ENCODE data around the gene ZMIZ2. TPM values are rescaled to one million over a fixed set of nuclear protein-coding genes. Genes with fewer than 3 reads are reported as not detected.
A peak's percentile ranks its signal among the peaks of the same experiment; 100 is the strongest.

The ZMIZ2 gene
- total and polyA plus RNA-seq, 3 experiments from 2014 or later = 9.8 to 122 (median 119) TPM

DNA sequence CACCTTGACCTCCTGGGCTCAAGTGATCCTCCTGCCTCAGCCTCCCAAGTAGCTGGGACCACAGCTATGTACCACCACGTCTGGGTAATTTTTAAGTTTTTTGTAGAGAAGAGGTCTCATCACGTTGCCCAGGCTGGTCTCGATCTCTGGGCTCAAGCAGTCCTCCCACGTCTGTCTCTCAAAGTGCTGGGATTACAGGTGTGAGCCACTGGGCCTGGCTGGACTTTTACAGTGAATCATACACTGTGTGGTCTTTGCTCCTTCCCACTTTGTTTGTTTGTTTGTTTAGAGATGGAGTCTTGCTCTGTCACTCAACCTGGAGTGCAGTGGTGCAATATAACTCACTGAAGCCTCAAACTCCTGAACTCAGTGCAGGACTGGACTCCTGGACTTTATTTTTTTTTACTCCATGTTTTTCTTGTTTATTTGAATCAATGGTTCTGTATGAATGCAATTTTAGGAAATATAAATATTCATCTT lies 60.3 kb downstream of the ZMIZ2 start:
- no peaks in the 10 kb centered on the region for H3K27me3 Mint-ChIP-seq
- H3K4me1 Mint-ChIP-seq = no peaks in the 10 kb centered on the region
- Histone ChIP-seq H3K27ac (ENCODE audit: low read depth, low read length) (no peak overlapping the region), H3K4me1 (ENCODE audit: insufficient read depth, low read length) (no peaks in the 10 kb centered on the region), H3K4me3 (ENCODE audit: low read length) (no peak overlapping the region), H3K36me3 (ENCODE audit: insufficient read depth, low read length) (no peaks in the 10 kb centered on the region), H3K27me3 (ENCODE audit: insufficient read depth, low read length, poor library complexity, severe bottlenecking) (no peaks in the 10 kb centered on the region), H3K9me3 (ENCODE audit: low read length) (no peaks in the 10 kb centered on the region)
- DNase-seq = no peak
- ChIA-PET POLR2A (interaction anchor here (0.6 kb wide), 1 partner anchor 15 kb away, joined by 3 read pairs; no protein-coding TSS in a partner anchor), CTCF (no interaction called here)
- H3K9me3 Mint-ChIP-seq = no peaks in the 10 kb centered on the region
- peak overlapping the region in 1 of 8 donors; percentile 36 for H3K27ac Mint-ChIP-seq
- peaks cover 0 to 10% (median 0%) of the 10 kb centered on the region in 3 donors for H3K36me3 Mint-ChIP-seq
- no peak overlapping the region for H3K4me3 Mint-ChIP-seq

DNA sequence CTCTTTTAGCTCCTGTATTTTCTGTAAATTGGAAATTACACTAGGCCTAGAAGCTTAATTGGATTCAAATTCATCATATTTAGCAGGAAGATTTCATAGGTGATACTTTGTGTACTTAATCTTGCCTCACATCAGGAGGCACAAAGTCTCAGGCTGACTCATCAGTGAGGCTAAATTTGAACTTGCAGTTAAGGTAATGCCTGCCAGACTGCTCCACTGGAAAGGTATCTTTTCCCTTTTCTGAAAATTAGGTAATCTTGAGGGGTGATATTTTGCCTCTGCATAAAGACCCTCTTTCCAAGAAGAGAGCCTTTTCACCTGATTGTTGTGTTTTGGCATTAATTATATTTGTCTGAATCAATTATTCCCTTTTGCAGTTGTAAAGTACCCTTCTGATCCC lies 62.4 kb downstream of the ZMIZ2 start:
- Mint-ChIP-seq H3K36me3 (no peaks in the 10 kb centered on the region), H3K4me3 (no peak overlapping the region), H3K27ac (no peak overlapping the region), H3K9me3 (no peaks in the 10 kb centered on the region), H3K27me3 (no peaks in the 10 kb centered on the region), H3K4me1 (no peaks in the 10 kb centered on the region)
- Histone ChIP-seq H3K4me1 (ENCODE audit: insufficient read depth, low read length) (no peaks in the 10 kb centered on the region), H3K4me3 (ENCODE audit: low read length) (no peak overlapping the region), H3K27me3 (ENCODE audit: insufficient read depth, low read length, poor library complexity, severe bottlenecking) (no peaks in the 10 kb centered on the region), H3K36me3 (ENCODE audit: insufficient read depth, low read length) (no peaks in the 10 kb centered on the region), H3K27ac (ENCODE audit: low read depth, low read length) (no peak overlapping the region), H3K9me3 (ENCODE audit: low read length) (no peaks in the 10 kb centered on the region)
- ChIA-PET POLR2A (interaction anchor here (0.6 kb wide), 1 partner anchor 13 kb away, joined by 4 read pairs; no protein-coding TSS in a partner anchor), CTCF (no interaction called here)
- no peak for DNase-seq

DNA sequence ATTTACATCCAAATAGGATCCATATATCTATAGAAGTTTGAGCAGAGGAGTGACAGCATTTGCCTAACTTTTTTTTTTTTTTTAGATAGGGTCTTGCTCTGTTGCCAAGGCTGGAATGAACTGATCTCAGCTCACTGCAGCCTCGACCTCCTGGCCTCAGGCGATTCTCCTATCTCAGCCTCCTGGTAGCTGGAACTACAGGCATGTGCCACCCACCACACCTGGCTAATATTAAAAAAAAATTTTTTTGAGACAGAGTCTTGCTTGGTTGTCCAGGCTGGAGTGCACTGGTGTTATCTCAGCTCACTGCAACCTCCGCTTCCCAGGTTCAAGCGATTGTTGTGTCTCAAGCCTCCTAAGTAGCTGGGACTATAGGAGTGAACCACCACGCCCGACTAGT lies 62.9 kb downstream of the ZMIZ2 start:
- no peaks in the 10 kb centered on the region for H3K36me3 Mint-ChIP-seq
- H3K9me3 Mint-ChIP-seq = no peaks in the 10 kb centered on the region
- Histone ChIP-seq H3K27ac (ENCODE audit: low read depth, low read length) (no peak overlapping the region), H3K4me1 (ENCODE audit: insufficient read depth, low read length) (no peaks in the 10 kb centered on the region), H3K9me3 (ENCODE audit: low read length) (no peaks in the 10 kb centered on the region), H3K36me3 (ENCODE audit: insufficient read depth, low read length) (no peaks in the 10 kb centered on the region), H3K4me3 (ENCODE audit: low read length) (no peak overlapping the region), H3K27me3 (ENCODE audit: insufficient read depth, low read length, poor library complexity, severe bottlenecking) (no peaks in the 10 kb centered on the region)
- H3K4me3 Mint-ChIP-seq = no peak overlapping the region
- H3K27me3 Mint-ChIP-seq = no peaks in the 10 kb centered on the region
- no peak for DNase-seq
- no peaks in the 10 kb centered on the region for H3K4me1 Mint-ChIP-seq
- ChIA-PET POLR2A (interaction anchor here (0.6 kb wide), 1 partner anchor 13 kb away, joined by 4 read pairs; no protein-coding TSS in a partner anchor), CTCF (interaction anchor here (0.7 kb wide), 1 partner anchor 11 kb away, joined by 3 read pairs; no protein-coding TSS in a partner anchor)
- no peak overlapping the region for H3K27ac Mint-ChIP-seq

DNA sequence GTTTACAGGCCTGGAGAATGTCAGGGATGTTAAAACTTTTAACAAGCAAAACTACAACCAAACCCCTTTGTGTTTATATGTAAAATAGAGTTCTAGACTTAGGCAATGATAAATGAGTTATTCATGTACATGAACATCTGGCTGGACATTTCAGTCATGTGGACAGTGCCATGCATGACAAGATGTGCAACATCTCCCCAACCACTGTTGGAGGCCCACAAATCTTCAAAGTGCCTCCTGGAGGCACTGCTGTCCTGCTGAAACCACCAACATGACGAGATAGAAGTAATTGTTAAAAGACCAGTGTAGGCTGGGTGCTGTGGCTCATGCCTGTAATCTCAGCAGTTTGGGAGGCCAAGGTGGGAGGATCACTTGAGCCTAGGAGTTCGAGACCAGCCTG lies 66.3 kb downstream of the ZMIZ2 start:
- H3K27me3 Mint-ChIP-seq = no peaks in the 10 kb centered on the region
- Histone ChIP-seq H3K9me3 (ENCODE audit: low read length) (no peaks in the 10 kb centered on the region), H3K4me3 (ENCODE audit: low read length) (no peak overlapping the region), H3K4me1 (ENCODE audit: insufficient read depth, low read length) (no peaks in the 10 kb centered on the region), H3K27ac (ENCODE audit: low read depth, low read length) (no peak overlapping the region), H3K36me3 (ENCODE audit: insufficient read depth, low read length) (no peaks in the 10 kb centered on the region), H3K27me3 (ENCODE audit: insufficient read depth, low read length, poor library complexity, severe bottlenecking) (no peaks in the 10 kb centered on the region)
- no peaks in the 10 kb centered on the region for H3K36me3 Mint-ChIP-seq
- DNase-seq = no peak
- no peaks in the 10 kb centered on the region for H3K9me3 Mint-ChIP-seq
- no peak overlapping the region for H3K27ac Mint-ChIP-seq
- no peak overlapping the region for H3K4me3 Mint-ChIP-seq
- POLR2A ChIA-PET = no interaction called here
- CTCF ChIA-PET = no interaction called here
- H3K4me1 Mint-ChIP-seq = no peaks in the 10 kb centered on the region

DNA sequence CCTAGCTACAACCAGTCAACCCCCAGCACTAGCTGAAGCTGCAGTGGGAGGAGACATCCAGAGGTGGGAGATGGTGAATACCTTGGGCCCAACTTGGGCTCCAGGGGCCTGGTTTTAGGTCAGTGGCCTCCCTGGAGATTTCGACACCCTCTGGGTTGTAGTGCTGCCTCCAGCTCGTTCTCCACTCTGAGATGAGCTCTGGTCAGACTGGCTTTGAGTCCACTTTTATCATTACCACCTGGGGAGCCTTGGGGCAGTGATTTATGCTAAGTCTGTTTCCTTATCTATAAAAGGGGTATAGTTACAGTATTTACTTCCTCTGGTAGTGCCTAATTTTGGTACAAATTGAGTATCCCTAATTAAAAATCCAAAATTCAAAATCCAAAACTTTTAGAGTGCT lies 70.6 kb downstream of the ZMIZ2 start:
- no peaks in the 10 kb centered on the region for H3K4me1 ChIP-seq (ENCODE audit: insufficient read depth, low read length)
- ChIA-PET POLR2A (no interaction called here), CTCF (interaction anchor here (1.3 kb wide), 1 partner anchor 8 kb away, joined by 3 read pairs; no protein-coding TSS in a partner anchor)
- H3K4me3 ChIP-seq (ENCODE audit: low read length) = no peak overlapping the region
- H3K27me3 ChIP-seq (ENCODE audit: insufficient read depth, low read length, poor library complexity, severe bottlenecking) = no peaks in the 10 kb centered on the region
- Mint-ChIP-seq H3K9me3 (no peaks in the 10 kb centered on the region), H3K4me1 (peaks cover 4 to 16% (median 8%) of the 10 kb centered on the region in 3 donors), H3K4me3 (no peak overlapping the region), H3K27me3 (no peaks in the 10 kb centered on the region), H3K27ac (no peak overlapping the region), H3K36me3 (peaks cover 0 to 1% (median 0%) of the 10 kb centered on the region in 3 donors)
- no peak overlapping the region for H3K27ac ChIP-seq (ENCODE audit: low read depth, low read length)
- no peak for DNase-seq
- H3K9me3 ChIP-seq (ENCODE audit: low read length) = no peaks in the 10 kb centered on the region
- H3K36me3 ChIP-seq (ENCODE audit: insufficient read depth, low read length) = no peaks in the 10 kb centered on the region

Other genes starting within 250 kb of the ZMIZ2 start
- gene NPC1L1, start 207.5 kb upstream of the ZMIZ2 start, total RNA-seq = not detected
- gene NPC1L1, start 207.5 kb upstream of the ZMIZ2 start, polyA plus RNA-seq = not detected
- 100 to 1,000 TPM; 148 to 158 TPM for gene DDX56, start 174.9 kb upstream of the ZMIZ2 start, total RNA-seq
- 36.0 TPM for gene DDX56, start 174.9 kb upstream of the ZMIZ2 start, polyA plus RNA-seq
- 10 to 100 TPM; 78.8 to 80.5 TPM for gene TMED4, start 166.6 kb upstream of the ZMIZ2 start, total RNA-seq
- 84.3 TPM for gene TMED4, start 166.6 kb upstream of the ZMIZ2 start, polyA plus RNA-seq
- gene OGDH, start 142.2 kb upstream of the ZMIZ2 start, total RNA-seq = 10 to 100 TPM; 92.8 to 93.8 TPM
- gene OGDH, start 142.2 kb upstream of the ZMIZ2 start, polyA plus RNA-seq = 58.3 TPM
- gene PPIA, start 47.8 kb downstream of the ZMIZ2 start, total RNA-seq = 1,000 to 10,000 TPM; 3,369 to 3,448 TPM
- 3,693 TPM for gene PPIA, start 47.8 kb downstream of the ZMIZ2 start, polyA plus RNA-seq
- 100 to 1,000 TPM; 243 to 244 TPM for gene H2AZ2, start 99.2 kb downstream of the ZMIZ2 start, total RNA-seq
- 273 TPM for gene H2AZ2, start 99.2 kb downstream of the ZMIZ2 start, polyA plus RNA-seq
- 10 to 100 TPM; 45.0 to 45.1 TPM for gene PURB, start 136.7 kb downstream of the ZMIZ2 start, total RNA-seq
- gene PURB, start 136.7 kb downstream of the ZMIZ2 start, polyA plus RNA-seq = 3.2 TPM
- gene MYO1G, start 230.2 kb downstream of the ZMIZ2 start, total RNA-seq = 100 to 1,000 TPM; 363 to 374 TPM
- 182 TPM for gene MYO1G, start 230.2 kb downstream of the ZMIZ2 start, polyA plus RNA-seq

Data from CD8-positive, alpha-beta memory T cell (primary cell).